HepG2 (cell line): ENCODE results near the gene CRKL. TPM values are rescaled to one million over a fixed set of nuclear protein-coding genes. Genes with fewer than 3 reads are reported as not detected.

Experiments
- ATAC-seq: fragments of 200-7000 bp; cut with Tn5 transposase; 3 replicates; pipeline ENCODE4 v1.9.1; 2020; ENCODE audit warnings: mild to moderate bottlenecking, moderate library complexity
- BruUV-seq: library from RNA; stranded (reverse); fragments of 400-500 nt; replicated peaks from 2 replicates; lab custom pipeline; 2021; lab: Mats Ljungman, UMichigan
- CTCF ChIA-PET: fragments of 300-600 bp; formaldehyde crosslinking; extraction: SDS; loops from one replicate; lab custom pipeline; 2021; ENCODE audit warnings: low total read pairs, inconsistent platforms, low intra/inter-chr PET ratio; lab: Yijun Ruan, JAX
- POLR2A ChIA-PET: fragments of 350-600 bp; sonication (Branson Sonifier 250); formaldehyde crosslinking; loops from one replicate; lab custom pipeline; 2020; ENCODE audit warnings: antibody characterized with exemption, inconsistent platforms; lab: Yijun Ruan, JAX
- DNase-seq: peaks from one replicate; pipeline ENCODE4 v3.0.0-alpha.2; 2015; ENCODE audit warnings: low spot score
- FAIRE-seq: peaks from 3 replicates; lab custom pipeline; 2011; peaks lifted over from hg19 to GRCh38; lab: Jason Lieb, UNC
- H2AFZ ChIP-seq: one replicate; pipeline ENCODE4 v1.6.1; 2011; ENCODE audit warnings: low read length, inconsistent platforms
- H3K27ac ChIP-seq: fragments of 300-600 bp; 3 replicates; pipeline ENCODE4 v1.8.0; 2011; ENCODE audit warnings: mixed run types, mild to moderate bottlenecking, mixed read lengths, low read length, inconsistent platforms; ENCODE audit not compliant: insufficient read depth; ENCODE audit errors: extremely low read length
- H3K27me3 ChIP-seq, 2 experiments: fragments of 200-600 bp in 1 of 2; 2 replicates in 1 of 2; 3 replicates in 1 of 2; pipeline versions ENCODE4 v1.6.0 to v1.8.0; 2011; ENCODE audit warnings: low read length in 2 of 2, mild to moderate bottlenecking in 2 of 2, moderate library complexity in 2 of 2, inconsistent platforms in 1 of 2; ENCODE audit not compliant: insufficient read depth in 2 of 2, control insufficient read depth in 1 of 2
- H3K36me3 ChIP-seq, 2 experiments: fragments of 200-600 bp in 1 of 2; replicated peaks in 1 of 2; 2 replicates in 1 of 2; 3 replicates in 1 of 2; pipeline versions ENCODE4 v1.5.1 to v1.8.0; 2011; ENCODE audit warnings: low read length in 2 of 2, inconsistent platforms in 1 of 2; ENCODE audit not compliant: insufficient read depth in 2 of 2, control insufficient read depth in 1 of 2
- H3K4me1 ChIP-seq: 2 replicates; pipeline ENCODE4 v1.5.1; 2012; ENCODE audit warnings: low read length, inconsistent platforms; ENCODE audit not compliant: insufficient read depth
- H3K4me2 ChIP-seq: 2 replicates; pipeline ENCODE4 v1.6.0; 2011; ENCODE audit warnings: low read depth, low read length, inconsistent platforms
- H3K4me3 ChIP-seq, 3 experiments: fragments of 200-600 bp in 1 of 3; sonication (generic), shearing (Covaris generic) in 1 of 3; replicated peaks in 1 of 3; 2 replicates each; pipeline ENCODE4 v1.5.1; 2011 to 2016; ENCODE audit warnings: low read length in 3 of 3, inconsistent platforms in 2 of 3, low read depth in 2 of 3, mild to moderate bottlenecking in 2 of 3, control low read depth in 1 of 3, mixed read lengths in 1 of 3; ENCODE audit not compliant: insufficient read depth in 1 of 3
- H3K79me2 ChIP-seq: one replicate; pipeline ENCODE4 v1.6.1; 2011; ENCODE audit warnings: low read length, inconsistent platforms; ENCODE audit not compliant: insufficient read depth
- H3K9ac ChIP-seq: 2 replicates; pipeline ENCODE4 v1.6.0; 2011; ENCODE audit warnings: mild to moderate bottlenecking, low read depth, low read length, inconsistent platforms; ENCODE audit not compliant: insufficient read depth
- H3K9me3 ChIP-seq: 2 replicates; pipeline ENCODE4 v1.5.1; 2012; ENCODE audit warnings: mild to moderate bottlenecking, low read length
- H4K20me1 ChIP-seq: 2 replicates; pipeline ENCODE4 v1.6.0; 2011; ENCODE audit warnings: inconsistent platforms, mild to moderate bottlenecking, low read length, moderate library complexity; ENCODE audit not compliant: insufficient read depth
- IKZF4 ChIP-seq: sonication (generic); formaldehyde crosslinking; IDR thresholded peaks from 2 replicates; pipeline ENCODE4 v1.5.1; 2020; ENCODE audit warnings: borderline replicate concordance, mild to moderate bottlenecking, low read depth, missing genetic modification reagents; ENCODE audit errors: not compliant biosample characterization
- JDP2 ChIP-seq: sonication (generic); formaldehyde crosslinking; IDR thresholded peaks from 2 replicates; pipeline ENCODE4 v1.8.1; 2022; ENCODE audit warnings: missing genetic modification reagents, borderline replicate concordance
- KLF9 ChIP-seq: IDR thresholded peaks from 2 replicates; pipeline ENCODE4 v1.6.1; 2016; ENCODE audit warnings: low read depth
- PAF1 ChIP-seq: IDR thresholded peaks from 2 replicates; pipeline ENCODE4 v1.6.1; 2016; ENCODE audit warnings: missing genetic modification reagents, missing compliant biosample characterization
- REST ChIP-seq, 2 experiments: IDR thresholded peaks; 2 replicates each; pipeline ENCODE4 v1.6.1; 2011 to 2012; ENCODE audit warnings: low read length in 2 of 2, borderline replicate concordance in 1 of 2, low read depth in 1 of 2, mild to moderate bottlenecking in 1 of 2, moderate library complexity in 1 of 2
- ZBTB25 ChIP-seq: IDR thresholded peaks from 2 replicates; pipeline ENCODE4 v1.6.1; 2018; ENCODE audit warnings: missing genetic modification reagents
- ZNF761 ChIP-seq: sonication (generic); formaldehyde crosslinking; conservative IDR thresholded peaks from 2 replicates; pipeline ENCODE4 v1.4.0; 2020; ENCODE audit warnings: mild to moderate bottlenecking, missing genetic modification reagents
- WGBS: methylation state at CpG from one replicate; pipeline ENCODE4 v1.1.6; 2017; ENCODE audit warnings: low lambda C conversion rate; 5-methylcytosine and 5-hydroxymethylcytosine counted together
- in situ Hi-C: cut with HindIII; loops from 2 replicates; pipeline ENCODE4 v1.10.0; 2017; ENCODE audit warnings: low pct_unique_long_range_greater_than_20kb; ENCODE audit not compliant: extremely low pct_ligation_motif_present
- intact Hi-C: fragments of 100-400 bp; cut with micrococcal nuclease; formaldehyde crosslinking; loops from one replicate; pipeline ENCODE4 v1.10.0; 2022; ENCODE audit not compliant: unreplicated experiment
- polyA plus RNA-seq, 8 experiments: library from polyadenylated mRNA; depleted of rRNA in 3 of 8; stranded (reverse) in 7 of 8; unstranded in 1 of 8; fragments of >200 nt; fragmentation: Illumina TruSeq in 4 of 8; extraction: Trizol in 4 of 8; gene quantifications; 2 replicates each; pipeline versions ENCODE4 v1.2.1 to v1.2.3, GENCODE V29; 2011 to 2016; ENCODE audit warnings: low read depth in 4 of 8, missing spikeins in 1 of 8, mixed read lengths in 1 of 8; ENCODE audit not compliant: insufficient read depth in 1 of 8
- total RNA-seq, 5 experiments: library from RNA; depleted of rRNA; stranded (reverse); fragments of >200 nt; fragmentation: Illumina TruSeq; extraction: Trizol; gene quantifications; 2 replicates each; pipeline ENCODE4 v1.2.3, GENCODE V29; 2016; ENCODE audit warnings: low read depth in 1 of 5

CRKL gene
- total and polyA plus RNA-seq, 2 of the 13 experiments (the other 11 are each of a cell fraction or from before 2014, with no cell fraction given): 37.4 to 60.6 TPM

DNA sequence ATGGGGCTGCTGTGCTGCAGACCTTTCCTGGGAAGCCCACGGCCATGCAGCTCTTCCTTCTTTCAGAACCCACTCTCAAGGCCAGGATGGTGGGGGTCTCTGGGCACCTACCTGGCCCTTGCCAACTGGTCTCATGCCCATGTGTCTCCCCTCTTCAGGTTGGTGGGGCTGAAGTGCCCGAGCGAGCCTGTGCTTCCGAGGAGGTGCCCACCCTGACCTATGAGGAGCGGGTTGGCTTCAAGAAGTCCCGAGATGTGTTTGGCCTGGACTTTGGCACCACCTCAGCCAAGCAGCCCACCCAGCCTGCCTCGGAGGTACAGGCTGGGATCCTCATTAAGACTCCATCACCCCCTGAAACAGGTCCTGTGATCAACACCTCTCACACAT is 74.8 kb downstream of the CRKL start:
- no TSS peak for BruUV-seq
- Histone ChIP-seq H3K4me2 (no peak overlapping the region), H3K27me3 (no peaks in the 10 kb centered on the region), H3K9ac (no peak overlapping the region), H2AFZ (no peak overlapping the region), H3K27ac (no peak overlapping the region), H3K4me3 (no peak overlapping the region), H3K9me3 (no peaks in the 10 kb centered on the region), H3K4me1 (no peaks in the 10 kb centered on the region), H4K20me1 (no peaks in the 10 kb centered on the region), H3K36me3 (peaks cover 2 to 38% of the 10 kb centered on the region in 2 experiments), H3K79me2 (no peaks in the 10 kb centered on the region)
- ChIA-PET CTCF (no interaction called here), POLR2A (interaction anchor here (2.2 to 2.8 kb wide), 2 partner anchors 10 kb away, joined by 10 to 16 read pairs; partner anchors contain the start of genes LZTR1 and THAP7)
- in situ Hi-C loops: no loop called here
- WGBS: 90% methylated on average over 7 of the region's 7 CpGs
- intact Hi-C loops: no loop called here
- DNase-seq (no peak), FAIRE-seq (no peak), ATAC-seq (no peak)
- TF ChIP-seq ZNF761 (CRISPR knock-in tag) (no peak), ZBTB25 (no peak), REST (IDR thresholded peaks at IDR 0.05; ENCODE audit: borderline replicate concordance in 1 of 2, low read depth in 1 of 2, low read length in 2 of 2) (no peak), KLF9 (CRISPR knock-in tag) (no peak), IKZF4 (no peak), JDP2 (CRISPR knock-in tag) (no peak), PAF1 (CRISPR knock-in tag) (no peak)
